Loucy (cell line): ENCODE results near the gene PPIL6.

ENCODE experiments used
- H2AFZ ChIP-seq: fragments of 200-600 bp; sonication (generic); 2 replicates; pipeline ENCODE4 v1.6.0; 2016; ENCODE audit warnings: antibody characterized with exemption, mild to moderate bottlenecking, low read length, moderate library complexity
- H3F3A ChIP-seq: fragments of 200-600 bp; 2 replicates; pipeline ENCODE4 v1.6.0; 2016; ENCODE audit warnings: antibody characterized with exemption, low read depth, mild to moderate bottlenecking
- H3K27me3 ChIP-seq: fragments of 200-600 bp; sonication (generic); 2 replicates; pipeline ENCODE4 v1.6.1; 2014; ENCODE audit warnings: low read length, mild to moderate bottlenecking; ENCODE audit not compliant: insufficient read depth, poor library complexity, severe bottlenecking
- H3K36me3 ChIP-seq: fragments of 200-600 bp; sonication (generic); 2 replicates; pipeline ENCODE4 v1.6.1; 2016; ENCODE audit warnings: low read length; ENCODE audit not compliant: insufficient read depth
- H3K4me1 ChIP-seq: fragments of 200-600 bp; sonication (generic); 2 replicates; pipeline ENCODE4 v1.5.1; 2014; ENCODE audit warnings: low read length, mild to moderate bottlenecking; ENCODE audit not compliant: insufficient read depth, poor library complexity, severe bottlenecking
- H3K4me2 ChIP-seq: fragments of 200-600 bp; sonication (generic); 2 replicates; pipeline ENCODE4 v1.6.0; 2014; ENCODE audit warnings: antibody characterized with exemption, low read length, low read depth, mild to moderate bottlenecking; ENCODE audit not compliant: poor library complexity, severe bottlenecking
- H3K4me3 ChIP-seq: fragments of 200-600 bp; sonication (generic); 2 replicates; pipeline ENCODE4 v1.5.1; 2014; ENCODE audit warnings: low read length, mild to moderate bottlenecking, mixed read lengths; ENCODE audit not compliant: poor library complexity, severe bottlenecking
- H3K79me2 ChIP-seq: fragments of 200-600 bp; sonication (generic); 2 replicates; pipeline ENCODE4 v1.6.1; 2014; ENCODE audit warnings: low read length; ENCODE audit not compliant: insufficient read depth
- H3K9ac ChIP-seq: fragments of 200-600 bp; sonication (generic); 2 replicates; pipeline ENCODE4 v1.6.0; 2014; ENCODE audit warnings: mild to moderate bottlenecking, low read depth, low read length, moderate library complexity; ENCODE audit not compliant: poor library complexity, severe bottlenecking
- H3K9me2 ChIP-seq: fragments of 200-600 bp; sonication (generic); replicated peaks from 2 replicates; pipeline ENCODE4 v1.6.1; 2016; ENCODE audit warnings: low read depth, low read length, mixed read lengths
- H3K9me3 ChIP-seq: fragments of 200-600 bp; sonication (generic); 2 replicates; pipeline ENCODE4 v1.6.1; 2014; ENCODE audit warnings: mild to moderate bottlenecking, antibody characterized with exemption, low read length, low read depth; ENCODE audit not compliant: insufficient read depth
- H4K20me1 ChIP-seq: fragments of 200-600 bp; sonication (generic); 2 replicates; pipeline ENCODE4 v1.6.0; 2014; ENCODE audit warnings: antibody characterized with exemption, low read length, mild to moderate bottlenecking; ENCODE audit not compliant: insufficient read depth, poor library complexity, severe bottlenecking
- EZH2phosphoT487 ChIP-seq: fragments of 200-600 bp; IDR thresholded peaks from 2 replicates; pipeline ENCODE4 v1.6.1; 2018; ENCODE audit warnings: antibody characterized with exemption, mild to moderate bottlenecking, moderate library complexity, borderline replicate concordance
- TF ChIP-seq, protein P1 (sequence below): fragments of 200-600 bp; sonication (generic); conservative IDR thresholded peaks from 2 replicates; pipeline ENCODE4 v1.5.1; 2014; ENCODE audit warnings: mild to moderate bottlenecking, antibody characterized with exemption, low read length

Gene PPIL6

DNA sequence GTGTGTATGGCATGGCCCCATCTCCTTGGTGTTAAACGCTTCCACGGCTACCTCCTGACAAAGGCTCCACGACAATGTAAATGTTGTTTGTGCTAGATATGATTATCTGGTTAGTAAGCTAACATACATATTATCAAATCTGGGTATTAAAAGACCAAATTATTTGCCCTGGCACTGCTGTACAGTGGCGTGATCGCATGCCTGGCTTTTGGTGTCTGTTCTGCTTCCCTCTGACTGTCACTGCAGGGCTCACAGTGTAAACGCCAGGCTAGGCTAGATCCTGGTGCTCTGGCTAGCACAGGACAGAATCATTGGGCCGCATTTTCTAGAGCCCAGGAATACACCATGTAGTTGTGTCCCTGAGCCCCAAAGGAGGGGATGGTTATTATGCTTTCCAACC lies 96.9 kb downstream of the PPIL6 start:
- no peaks in the 10 kb centered on the region for H3K36me3 ChIP-seq

DNA sequence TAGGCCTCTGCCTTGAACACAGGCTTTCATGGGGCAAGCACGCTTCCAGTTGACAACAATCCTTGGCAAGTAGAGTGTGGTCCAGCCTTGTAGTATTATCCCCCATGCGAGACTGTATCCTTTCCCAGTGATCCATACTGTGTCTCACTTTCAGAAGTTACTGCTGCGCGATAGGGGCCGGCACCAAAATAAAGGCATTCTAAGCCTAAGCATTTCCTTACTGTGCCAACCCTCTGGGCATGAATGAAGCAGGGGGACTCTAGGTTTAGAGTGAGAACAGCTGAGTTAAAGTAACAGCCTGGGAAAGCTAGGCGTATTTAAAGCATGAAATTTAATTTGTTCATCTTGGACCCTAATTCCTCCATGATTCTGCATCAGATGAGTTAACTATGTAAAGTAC lies 97.5 kb downstream of the PPIL6 start:
- Histone ChIP-seq H3F3A (no peaks in the 10 kb centered on the region), H3K9ac (no peak overlapping the region), H3K4me1 (peaks cover 7% of the 10 kb centered on the region), H3K79me2 (no peaks in the 10 kb centered on the region), H3K27me3 (no peaks in the 10 kb centered on the region), H3K4me3 (no peak overlapping the region), H4K20me1 (no peaks in the 10 kb centered on the region), H3K9me3 (no peaks in the 10 kb centered on the region), H3K36me3 (no peaks in the 10 kb centered on the region), H3K4me2 (no peak overlapping the region), H2AFZ (no peak overlapping the region), H3K9me2 (no peaks in the 10 kb centered on the region)
- TF ChIP-seq, protein P1, sequence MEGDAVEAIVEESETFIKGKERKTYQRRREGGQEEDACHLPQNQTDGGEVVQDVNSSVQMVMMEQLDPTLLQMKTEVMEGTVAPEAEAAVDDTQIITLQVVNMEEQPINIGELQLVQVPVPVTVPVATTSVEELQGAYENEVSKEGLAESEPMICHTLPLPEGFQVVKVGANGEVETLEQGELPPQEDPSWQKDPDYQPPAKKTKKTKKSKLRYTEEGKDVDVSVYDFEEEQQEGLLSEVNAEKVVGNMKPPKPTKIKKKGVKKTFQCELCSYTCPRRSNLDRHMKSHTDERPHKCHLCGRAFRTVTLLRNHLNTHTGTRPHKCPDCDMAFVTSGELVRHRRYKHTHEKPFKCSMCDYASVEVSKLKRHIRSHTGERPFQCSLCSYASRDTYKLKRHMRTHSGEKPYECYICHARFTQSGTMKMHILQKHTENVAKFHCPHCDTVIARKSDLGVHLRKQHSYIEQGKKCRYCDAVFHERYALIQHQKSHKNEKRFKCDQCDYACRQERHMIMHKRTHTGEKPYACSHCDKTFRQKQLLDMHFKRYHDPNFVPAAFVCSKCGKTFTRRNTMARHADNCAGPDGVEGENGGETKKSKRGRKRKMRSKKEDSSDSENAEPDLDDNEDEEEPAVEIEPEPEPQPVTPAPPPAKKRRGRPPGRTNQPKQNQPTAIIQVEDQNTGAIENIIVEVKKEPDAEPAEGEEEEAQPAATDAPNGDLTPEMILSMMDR: no peak
- no peak for TF ChIP-seq EZH2phosphoT487

More for the DNA sequence above, 96.9 kb downstream of the PPIL6 start:
- Histone ChIP-seq H3K9me3 (no peaks in the 10 kb centered on the region), H3F3A (no peaks in the 10 kb centered on the region), H3K4me1 (peaks cover 7% of the 10 kb centered on the region), H3K27me3 (no peaks in the 10 kb centered on the region), H3K79me2 (no peaks in the 10 kb centered on the region), H2AFZ (no peak overlapping the region), H3K9ac (no peak overlapping the region), H3K4me3 (no peak overlapping the region), H3K9me2 (no peaks in the 10 kb centered on the region), H4K20me1 (no peaks in the 10 kb centered on the region), H3K4me2 (no peak overlapping the region)
- no peak for TF ChIP-seq EZH2phosphoT487
- TF ChIP-seq, protein P1: no peak

DNA sequence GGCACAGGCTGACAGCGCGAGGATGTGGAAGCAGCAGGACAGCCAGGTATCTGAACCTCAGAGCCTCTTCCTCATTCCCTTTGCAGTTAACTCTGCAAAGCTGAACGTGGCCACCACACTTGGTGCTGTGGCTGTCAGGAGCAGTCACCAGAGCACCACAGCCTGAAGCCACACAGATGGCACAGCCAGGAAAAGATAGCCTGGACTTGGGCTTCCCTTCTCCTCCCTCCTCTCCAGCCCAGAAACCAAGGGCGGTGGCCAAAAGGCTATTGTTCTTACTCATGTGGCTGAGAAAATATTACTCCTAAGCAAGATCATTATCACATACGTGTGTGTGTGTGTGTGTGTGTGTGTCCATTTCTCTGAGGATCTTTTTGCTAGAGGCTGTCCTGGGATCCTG lies 97.9 kb downstream of the PPIL6 start:
- H3K9ac ChIP-seq: no peak overlapping the region
- no peaks in the 10 kb centered on the region for H3F3A ChIP-seq
- H3K4me1 ChIP-seq: peaks cover 7% of the 10 kb centered on the region
- no peak for TF ChIP-seq EZH2phosphoT487
- TF ChIP-seq, protein P1: no peak
- H3K4me2 ChIP-seq: no peak overlapping the region
- H3K36me3 ChIP-seq: no peaks in the 10 kb centered on the region
- no peaks in the 10 kb centered on the region for H4K20me1 ChIP-seq
- H3K9me3 ChIP-seq: no peaks in the 10 kb centered on the region
- H3K4me3 ChIP-seq: no peak overlapping the region
- no peak overlapping the region for H2AFZ ChIP-seq
- H3K79me2 ChIP-seq: no peaks in the 10 kb centered on the region
- no peaks in the 10 kb centered on the region for H3K9me2 ChIP-seq
- H3K27me3 ChIP-seq: no peaks in the 10 kb centered on the region
